ENCODE data around the gene DLGAP1. TPM values are rescaled to one million over a fixed set of nuclear protein-coding genes. Genes with fewer than 3 reads are reported as not detected.

The DLGAP1 gene
- total and polyA plus RNA-seq, 9 donors: 2.0 to 42.7 (median 3.8) TPM

DNA sequence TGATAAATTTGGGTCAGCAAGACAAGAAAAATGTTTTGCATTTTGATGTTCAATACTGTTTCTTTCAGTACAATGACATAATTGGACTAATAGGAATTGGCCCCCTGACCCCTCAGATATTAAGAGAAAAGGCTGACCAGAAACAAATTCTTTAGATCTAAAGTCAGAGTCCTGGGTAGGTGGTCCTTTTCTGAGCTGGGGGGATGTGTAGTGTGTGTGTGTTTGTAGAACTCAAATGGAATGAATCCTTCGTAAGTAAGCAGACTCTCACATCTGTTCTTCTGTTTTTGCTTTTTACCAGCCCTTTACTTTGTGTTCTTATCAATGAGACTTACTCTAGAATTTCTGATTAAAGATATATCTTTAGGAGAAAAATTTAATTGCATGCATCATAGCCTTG, 677.4 kb downstream of the DLGAP1 start:
- Histone ChIP-seq H3K27ac (no peak overlapping the region), H3K4me1 (ENCODE audit: insufficient read depth) (no peaks in the 10 kb centered on the region), H3K27me3 (no peaks in the 10 kb centered on the region), H3K4me3 (no peak overlapping the region), H3K9me3 (no peaks in the 10 kb centered on the region), H3K36me3 (no peaks in the 10 kb centered on the region)
- intact Hi-C loops (cut with DNase I): loop anchor here in 1 of 4 donors (10.0 kb wide), 1 partner anchor 217 kb away; no protein-coding TSS in a partner anchor
- 42 to 77% (median 68%) methylated on average over 1 of the region's 1 CpG for WGBS, 3 donors
- TF ChIP-seq, protein P1, sequence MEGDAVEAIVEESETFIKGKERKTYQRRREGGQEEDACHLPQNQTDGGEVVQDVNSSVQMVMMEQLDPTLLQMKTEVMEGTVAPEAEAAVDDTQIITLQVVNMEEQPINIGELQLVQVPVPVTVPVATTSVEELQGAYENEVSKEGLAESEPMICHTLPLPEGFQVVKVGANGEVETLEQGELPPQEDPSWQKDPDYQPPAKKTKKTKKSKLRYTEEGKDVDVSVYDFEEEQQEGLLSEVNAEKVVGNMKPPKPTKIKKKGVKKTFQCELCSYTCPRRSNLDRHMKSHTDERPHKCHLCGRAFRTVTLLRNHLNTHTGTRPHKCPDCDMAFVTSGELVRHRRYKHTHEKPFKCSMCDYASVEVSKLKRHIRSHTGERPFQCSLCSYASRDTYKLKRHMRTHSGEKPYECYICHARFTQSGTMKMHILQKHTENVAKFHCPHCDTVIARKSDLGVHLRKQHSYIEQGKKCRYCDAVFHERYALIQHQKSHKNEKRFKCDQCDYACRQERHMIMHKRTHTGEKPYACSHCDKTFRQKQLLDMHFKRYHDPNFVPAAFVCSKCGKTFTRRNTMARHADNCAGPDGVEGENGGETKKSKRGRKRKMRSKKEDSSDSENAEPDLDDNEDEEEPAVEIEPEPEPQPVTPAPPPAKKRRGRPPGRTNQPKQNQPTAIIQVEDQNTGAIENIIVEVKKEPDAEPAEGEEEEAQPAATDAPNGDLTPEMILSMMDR (IDR thresholded peaks at IDR 0.05): no peak
- TF ChIP-seq POLR2A (IDR thresholded peaks at IDR 0.05): no peak
- TF ChIP-seq EP300 (IDR thresholded peaks at IDR 0.05): no peak
- no peak for DNase-seq

DNA sequence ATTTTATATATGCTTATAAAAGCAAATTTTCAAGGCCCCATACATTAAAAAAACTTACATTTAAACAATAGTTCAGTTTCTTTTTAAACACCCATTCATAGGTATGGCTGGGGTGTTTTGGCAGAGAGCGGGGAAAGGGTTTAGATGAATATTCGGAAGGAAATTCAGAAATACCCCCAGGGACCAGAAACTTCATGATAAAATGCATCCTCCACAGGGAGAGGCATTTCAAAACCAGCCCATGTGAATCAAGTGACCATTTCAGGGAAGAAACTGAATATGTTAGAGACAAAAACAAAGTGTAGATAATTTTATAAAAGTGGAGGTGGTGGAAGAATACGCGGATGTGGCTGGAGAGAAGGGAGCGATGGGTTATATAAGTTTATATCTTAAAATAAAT, 678.0 kb downstream of the DLGAP1 start:
- H3K4me1 ChIP-seq (ENCODE audit: insufficient read depth): no peaks in the 10 kb centered on the region
- DNase-seq: no peak
- intact Hi-C loops (cut with DNase I): loop anchor here in 1 of 4 donors (10.0 kb wide), 1 partner anchor 218 kb away; no protein-coding TSS in a partner anchor

DNA sequence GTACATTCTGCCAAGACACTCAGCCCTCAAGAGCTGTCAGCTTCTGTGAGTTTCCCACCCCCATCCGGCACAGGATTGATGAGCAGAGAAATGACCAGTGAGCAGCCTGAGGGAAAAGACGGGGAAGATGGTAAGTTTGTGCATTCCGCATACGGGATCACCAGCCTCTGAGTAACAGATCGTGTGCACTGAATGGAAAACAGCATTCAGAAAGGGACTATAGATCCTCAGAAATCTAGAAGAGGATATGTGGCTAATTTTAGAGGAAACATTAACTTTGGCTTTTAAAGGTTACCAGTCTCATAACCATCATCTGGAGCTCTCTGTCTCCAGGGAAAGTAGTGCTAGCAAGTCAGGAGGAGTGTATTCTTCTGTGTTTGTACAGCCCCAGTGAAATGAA, 679.1 kb downstream of the DLGAP1 start:
- WGBS, 3 donors: 90 to 94% (median 94%) methylated on average over 5 of the region's 5 CpGs
- no peak overlapping the region for H3K4me3 ChIP-seq
- no peaks in the 10 kb centered on the region for H3K9me3 ChIP-seq
- no peaks in the 10 kb centered on the region for H3K36me3 ChIP-seq
- no peak overlapping the region for H3K27ac ChIP-seq
- intact Hi-C loops (cut with DNase I): loop anchor here in 1 of 4 donors (10.0 kb wide), 1 partner anchor 219 kb away; no protein-coding TSS in a partner anchor
- TF ChIP-seq, protein P1 (IDR thresholded peaks at IDR 0.05): no peak
- TF ChIP-seq EP300 (IDR thresholded peaks at IDR 0.05): no peak
- no peak for TF ChIP-seq POLR2A (IDR thresholded peaks at IDR 0.05)
- H3K27me3 ChIP-seq: no peaks in the 10 kb centered on the region
- DNase-seq: no peak
- H3K4me1 ChIP-seq (ENCODE audit: insufficient read depth): no peaks in the 10 kb centered on the region

More for the DNA sequence above, 678.0 kb downstream of the DLGAP1 start:
- 47 to 72% (median 70%) methylated on average over 5 of the region's 5 CpGs for WGBS, 3 donors
- Histone ChIP-seq H3K9me3 (no peaks in the 10 kb centered on the region), H3K27me3 (no peaks in the 10 kb centered on the region), H3K27ac (no peak overlapping the region), H3K36me3 (no peaks in the 10 kb centered on the region), H3K4me3 (no peak overlapping the region)
- no peak for TF ChIP-seq POLR2A (IDR thresholded peaks at IDR 0.05)
- no peak for TF ChIP-seq EP300 (IDR thresholded peaks at IDR 0.05)
- TF ChIP-seq, protein P1 (IDR thresholded peaks at IDR 0.05): no peak

DNA sequence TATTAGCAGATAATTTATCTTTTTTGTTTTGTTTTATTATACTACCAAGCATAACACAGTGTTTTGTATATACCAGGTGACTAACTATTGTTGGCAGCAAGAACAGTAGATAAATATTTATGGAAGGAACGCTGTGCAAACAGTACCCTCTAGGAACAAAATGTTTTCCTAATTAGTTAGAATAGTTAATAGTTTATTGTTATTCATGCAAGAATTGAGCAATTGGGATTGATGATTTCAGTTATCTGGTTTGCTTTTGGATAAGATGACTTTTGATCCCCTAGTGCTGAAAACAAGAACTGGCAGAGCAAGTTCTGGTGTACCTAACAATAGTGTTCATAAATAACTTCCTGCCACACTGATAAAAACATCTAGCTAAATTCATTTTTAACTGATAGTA, 681.8 kb downstream of the DLGAP1 start:
- H3K9me3 ChIP-seq: no peaks in the 10 kb centered on the region
- H3K27ac ChIP-seq: no peak overlapping the region
- intact Hi-C loops (cut with DNase I): loop anchor here in 1 of 4 donors (10.0 kb wide), 1 partner anchor 221 kb away; no protein-coding TSS in a partner anchor
- TF ChIP-seq, protein P1 (IDR thresholded peaks at IDR 0.05): no peak
- TF ChIP-seq EP300 (IDR thresholded peaks at IDR 0.05): no peak
- no peak for TF ChIP-seq POLR2A (IDR thresholded peaks at IDR 0.05)
- no peak for DNase-seq
- no peaks in the 10 kb centered on the region for H3K36me3 ChIP-seq
- WGBS, 3 donors: 20 to 35% (median 33%) methylated on average over 1 of the region's 1 CpG
- no peak overlapping the region for H3K4me3 ChIP-seq
- H3K4me1 ChIP-seq (ENCODE audit: insufficient read depth): no peaks in the 10 kb centered on the region
- no peaks in the 10 kb centered on the region for H3K27me3 ChIP-seq
